Measurements from ENCODE around the gene TRIM44. TPM values are rescaled to one million over a fixed set of nuclear protein-coding genes. Genes with fewer than 3 reads are reported as not detected.

The TRIM44 gene
- total and polyA plus RNA-seq, 4 donors = 3.7 to 15.1 (median 10.4) TPM

GRCh38 chr11:35702126-35702525, 39.6 kb downstream of the TRIM44 start:
- H3K4me3 ChIP-seq (ENCODE audit: low read depth in 1 of 3, low read length in 3 of 3) = no peak overlapping the region

GRCh38 chr11:35709376-35709775, 46.8 kb downstream of the TRIM44 start:
- Histone ChIP-seq H3K27ac (ENCODE audit: low read depth in 1 of 2, low read length in 2 of 2) (no peak overlapping the region), H3K36me3 (ENCODE audit: control insufficient read depth in 4 of 4, insufficient read depth in 3 of 4, low read depth in 1 of 4, low read length in 3 of 4) (no peaks in the 10 kb centered on the region), H3K9ac (ENCODE audit: low read depth in 1 of 2, low read length in 2 of 2) (no peak overlapping the region), H3K4me1 (ENCODE audit: control insufficient read depth in 4 of 4, insufficient read depth in 4 of 4, low read length in 3 of 4) (peaks cover 0 to 5% (median 2%) of the 10 kb centered on the region in 4 donors), H3K4me3 (ENCODE audit: low read depth in 1 of 3, low read length in 3 of 3) (no peak overlapping the region), H3K9me3 (ENCODE audit: control insufficient read depth in 4 of 4, low read length in 3 of 4) (no peaks in the 10 kb centered on the region), H3K27me3 (ENCODE audit: control insufficient read depth in 4 of 4, insufficient read depth in 4 of 4, low read length in 3 of 4) (no peaks in the 10 kb centered on the region)
- WGBS = 76% methylated on average over 3 of the region's 3 CpGs
- no peak for TF ChIP-seq YY1 (IDR thresholded peaks at IDR 0.05)
- no peak for TF ChIP-seq TAF1 (conservative IDR thresholded peaks at IDR 0.05)
- TF ChIP-seq JUND (IDR thresholded peaks at IDR 0.05) = no peak
- TF ChIP-seq ZBTB33 (IDR thresholded peaks at IDR 0.05) = no peak
- no peak for TF ChIP-seq HNF4A (conservative IDR thresholded peaks at IDR 0.05)
- TF ChIP-seq NR2F2 (IDR thresholded peaks at IDR 0.05) = no peak
- TF ChIP-seq FOXA2 (IDR thresholded peaks at IDR 0.05) = no peak
- TF ChIP-seq EGR1 (IDR thresholded peaks at IDR 0.05; ENCODE audit: low read depth in 2 of 2) = no peak
- no peak for TF ChIP-seq FOXA1 (IDR thresholded peaks at IDR 0.05)
- TF ChIP-seq MAX (IDR thresholded peaks at IDR 0.05) = no peak
- no peak for DNase-seq (ENCODE audit: low spot score)

More at GRCh38 chr11:35702126-35702525, 39.6 kb downstream of the TRIM44 start:
- H3K9ac ChIP-seq (ENCODE audit: low read depth in 1 of 2, low read length in 2 of 2) = no peak overlapping the region
- no peak for DNase-seq (ENCODE audit: low spot score)
- no peaks in the 10 kb centered on the region for H3K9me3 ChIP-seq (ENCODE audit: control insufficient read depth in 4 of 4, low read length in 3 of 4)
- H3K27ac ChIP-seq (ENCODE audit: low read depth in 1 of 2, low read length in 2 of 2) = no peak overlapping the region
- no peaks in the 10 kb centered on the region for H3K36me3 ChIP-seq (ENCODE audit: control insufficient read depth in 4 of 4, insufficient read depth in 3 of 4, low read depth in 1 of 4, low read length in 3 of 4)
- no peaks in the 10 kb centered on the region for H3K4me1 ChIP-seq (ENCODE audit: control insufficient read depth in 4 of 4, insufficient read depth in 4 of 4, low read length in 3 of 4)
- WGBS = 97% methylated on average over 15 of the region's 15 CpGs
- TF ChIP-seq SP1 (IDR thresholded peaks at IDR 0.05) (no peak), HNF4A (conservative IDR thresholded peaks at IDR 0.05) (no peak), YY1 (IDR thresholded peaks at IDR 0.05) (no peak), RXRA (IDR thresholded peaks at IDR 0.05) (no peak), REST (IDR thresholded peaks at IDR 0.05) (no peak), TAF1 (conservative IDR thresholded peaks at IDR 0.05) (no peak), FOXA1 (IDR thresholded peaks at IDR 0.05) (no peak), GABPA (IDR thresholded peaks at IDR 0.05 in 1 of 2, conservative IDR thresholded peaks at IDR 0.05 in 1 of 2) (no peak), HNF4G (IDR thresholded peaks at IDR 0.05) (no peak), JUND (IDR thresholded peaks at IDR 0.05) (no peak), FOXA2 (IDR thresholded peaks at IDR 0.05) (no peak), NR2F2 (IDR thresholded peaks at IDR 0.05) (no peak), CTCF (IDR thresholded peaks at IDR 0.05; ENCODE audit: low read depth, low read length, missing input control) (no peak)
- H3K27me3 ChIP-seq (ENCODE audit: control insufficient read depth in 4 of 4, insufficient read depth in 4 of 4, low read length in 3 of 4) = no peaks in the 10 kb centered on the region
